Choroid plexus epithelial cell (primary cell): ENCODE data around the gene GFRA4.

Experiments used
- DNase-seq: peaks from one replicate; pipeline ENCODE4 v3.0.0-alpha.2; 2010; ENCODE audit warnings: low read depth
- H3K4me3 ChIP-seq: 2 replicates; pipeline ENCODE4 v1.5.1; 2011; ENCODE audit warnings: low read depth, mild to moderate bottlenecking, control low read depth, low read length, moderate library complexity
- TF ChIP-seq, protein P1 (sequence below): conservative IDR thresholded peaks from 2 replicates; pipeline ENCODE4 v1.5.1; 2011; ENCODE audit warnings: low read depth, mild to moderate bottlenecking, control low read depth, inconsistent platforms, low read length, moderate library complexity

Gene GFRA4

GRCh38 chr20:3652221-3652620 lies 11.0 kb downstream of the GFRA4 start:
- no peak for DNase-seq
- no peak overlapping the region for H3K4me3 ChIP-seq
- TF ChIP-seq, protein P1, sequence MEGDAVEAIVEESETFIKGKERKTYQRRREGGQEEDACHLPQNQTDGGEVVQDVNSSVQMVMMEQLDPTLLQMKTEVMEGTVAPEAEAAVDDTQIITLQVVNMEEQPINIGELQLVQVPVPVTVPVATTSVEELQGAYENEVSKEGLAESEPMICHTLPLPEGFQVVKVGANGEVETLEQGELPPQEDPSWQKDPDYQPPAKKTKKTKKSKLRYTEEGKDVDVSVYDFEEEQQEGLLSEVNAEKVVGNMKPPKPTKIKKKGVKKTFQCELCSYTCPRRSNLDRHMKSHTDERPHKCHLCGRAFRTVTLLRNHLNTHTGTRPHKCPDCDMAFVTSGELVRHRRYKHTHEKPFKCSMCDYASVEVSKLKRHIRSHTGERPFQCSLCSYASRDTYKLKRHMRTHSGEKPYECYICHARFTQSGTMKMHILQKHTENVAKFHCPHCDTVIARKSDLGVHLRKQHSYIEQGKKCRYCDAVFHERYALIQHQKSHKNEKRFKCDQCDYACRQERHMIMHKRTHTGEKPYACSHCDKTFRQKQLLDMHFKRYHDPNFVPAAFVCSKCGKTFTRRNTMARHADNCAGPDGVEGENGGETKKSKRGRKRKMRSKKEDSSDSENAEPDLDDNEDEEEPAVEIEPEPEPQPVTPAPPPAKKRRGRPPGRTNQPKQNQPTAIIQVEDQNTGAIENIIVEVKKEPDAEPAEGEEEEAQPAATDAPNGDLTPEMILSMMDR: no peak

- no peak for DNase-seq
- no peak overlapping the region for H3K4me3 ChIP-seq
- TF ChIP-seq, protein P1: no peak
These were observed 11.8 kb downstream of the GFRA4 start for GRCh38 chr20:3651204-3651962.

GRCh38 chr20:3648951-3649350 lies 14.2 kb downstream of the GFRA4 start:
- no peak overlapping the region for H3K4me3 ChIP-seq
- DNase-seq: no peak
- TF ChIP-seq, protein P1: no peak

DNA sequence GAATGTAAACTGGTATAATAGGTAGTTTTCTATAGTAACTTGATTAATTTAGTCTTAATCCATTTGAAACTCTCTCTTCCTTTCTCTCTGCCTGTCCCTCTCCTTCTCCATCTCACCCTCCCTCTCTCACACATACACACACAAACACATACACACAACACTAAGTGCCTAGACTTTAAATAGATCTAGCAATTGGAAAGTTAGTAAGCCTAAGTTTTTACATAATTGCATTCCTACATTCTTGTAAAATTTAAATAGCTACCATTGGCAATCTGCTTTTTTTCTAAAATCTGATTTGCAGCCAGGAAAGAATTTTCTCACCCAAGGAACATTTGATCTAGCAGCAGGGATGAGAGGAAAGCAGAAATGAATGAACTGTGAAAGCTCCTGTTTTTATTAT lies 15.7 kb downstream of the GFRA4 start:
- H3K4me3 ChIP-seq: no peak overlapping the region
- no peak for DNase-seq
- TF ChIP-seq, protein P1: no peak

DNA sequence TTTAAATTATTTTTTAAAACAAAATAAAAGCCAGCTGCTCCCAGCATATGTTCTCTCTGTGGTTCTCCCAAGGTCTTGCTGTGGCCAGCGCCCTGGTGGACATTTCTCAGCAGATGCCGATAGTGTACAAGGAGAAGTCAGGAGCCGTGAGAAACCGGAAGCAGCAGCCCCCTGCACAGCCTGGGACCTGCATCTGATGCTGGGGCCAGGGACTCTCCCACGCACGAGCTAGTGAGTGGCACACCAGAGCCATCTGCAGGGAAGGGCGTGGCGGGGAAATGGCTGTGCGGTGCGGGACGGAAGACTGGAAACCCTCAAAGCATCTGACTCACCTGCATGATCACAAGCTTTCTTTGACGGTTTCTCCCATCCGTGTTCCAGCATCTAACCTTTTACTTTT lies 16.5 kb downstream of the GFRA4 start:
- H3K4me3 ChIP-seq: no peak overlapping the region
- TF ChIP-seq, protein P1: peak; percentile 37
- peak; percentile 70 for DNase-seq

GRCh38 chr20:3646067-3646440 lies 17.1 kb downstream of the GFRA4 start:
- peak; percentile 50 for DNase-seq
- TF ChIP-seq, protein P1: no peak

GRCh38 chr20:3645309-3646066 lies 17.7 kb downstream of the GFRA4 start:
- no peak for DNase-seq
- TF ChIP-seq, protein P1: no peak

More at GRCh38 chr20:3646067-3646440, 17.1 kb downstream of the GFRA4 start:
- H3K4me3 ChIP-seq: no peak overlapping the region

More at GRCh38 chr20:3645309-3646066, 17.7 kb downstream of the GFRA4 start:
- no peak overlapping the region for H3K4me3 ChIP-seq
